Esophagus muscularis mucosa (tissue), 4 donors: Measurements from ENCODE around the gene DPF3.

Experiments
- CTCF ChIP-seq, 3 experiments: fragments of 200-600 bp in 2 of 3; fragments of 450-650 bp in 1 of 3; sonication (generic) in 2 of 3; IDR thresholded peaks; one replicate each; pipeline ENCODE4 v1.5.1; 2017 to 2019; ENCODE audit warnings: antibody characterized with exemption in 3 of 3, mild to moderate bottlenecking in 2 of 3, moderate library complexity in 1 of 3
- EP300 ChIP-seq: sonication (generic); formaldehyde crosslinking; IDR thresholded peaks from one replicate; pipeline ENCODE4 v1.6.1; 2017; ENCODE audit warnings: antibody characterized with exemption
- POLR2A ChIP-seq: fragments of 450-650 bp; IDR thresholded peaks from one replicate; pipeline ENCODE4 v1.6.1; 2017; ENCODE audit warnings: antibody characterized with exemption, moderate library complexity, mild to moderate bottlenecking, low read depth

- no peak for TF ChIP-seq POLR2A
- TF ChIP-seq CTCF (IDR thresholded peaks at IDR 0.05), result no peak
- TF ChIP-seq EP300, result no peak
Measured at GRCh38 chr14:72714871-72715214, 179.1 kb downstream of the DPF3 start.
